H1 (cell line): ENCODE data around the gene INPP5E. TPM values are rescaled to one million over a fixed set of nuclear protein-coding genes. Genes with fewer than 3 reads are reported as not detected.

Source experiments
- SRF ChIP-seq: IDR thresholded peaks from 2 replicates; pipeline ENCODE4 v1.6.1; 2011; ENCODE audit warnings: mild to moderate bottlenecking, low read depth, low read length, moderate library complexity
- polyA plus RNA-seq, 7 experiments: library from polyadenylated mRNA; depleted of rRNA in 3 of 7; stranded (reverse) in 5 of 7; unstranded in 2 of 7; fragments of >200 nt in 5 of 7; fragments of 200-250 nt in 2 of 7; gene quantifications; 1 replicate in 5 of 7; 2 replicates in 1 of 7; 4 replicates in 1 of 7; pipeline versions ENCODE4 v1.2.1 to v1.2.3, GENCODE V29; 2011 to 2013; ENCODE audit warnings: missing spikeins in 2 of 7, mixed read lengths in 2 of 7
- total RNA-seq: library from RNA; stranded (reverse); fragmentation: NEBNext Ultra II Directional; extraction: Animal tissue kit (Norgen Biotek cat#: 25700); gene quantifications from 2 replicates; pipeline ENCODE4 v1.2.1, GENCODE V29; 2021

Gene INPP5E
- total and polyA plus RNA-seq, 2 of the 8 experiments (the other 6 are each of a cell fraction or from before 2014, with no cell fraction given): 8.7 to 11.3 TPM

DNA sequence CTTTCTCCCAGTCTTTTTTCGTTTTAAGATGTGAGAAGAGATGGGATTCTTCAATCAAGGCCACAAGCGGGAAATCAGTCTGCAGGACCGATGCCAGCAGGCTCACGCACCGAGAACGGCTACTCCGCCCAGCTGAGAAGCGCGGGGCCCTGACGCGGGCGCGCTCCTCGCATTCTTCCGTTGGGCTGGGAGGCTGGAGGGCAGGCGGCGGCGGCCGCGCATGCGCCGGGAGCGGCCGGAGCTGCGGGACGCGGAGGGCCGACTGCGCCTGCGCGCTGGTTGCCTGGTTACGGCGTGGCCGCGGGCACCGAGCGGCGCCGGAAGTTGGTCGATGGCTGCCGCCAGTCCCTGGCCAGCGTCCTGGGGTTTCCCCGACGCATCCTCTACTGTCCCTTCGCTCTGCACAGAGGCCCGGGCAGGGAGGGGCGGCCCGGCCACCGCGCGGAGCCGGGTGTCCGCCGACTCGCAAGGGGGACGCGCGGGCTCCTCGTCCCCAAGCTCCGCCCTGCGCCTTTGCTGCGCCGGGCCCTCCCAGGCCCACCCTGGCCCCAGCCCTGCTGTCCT lies 44.0 kb upstream of the INPP5E start (continued):
- TF ChIP-seq SRF: no peak
